B cell (primary cell): ENCODE measurements around the gene RXFP2.

ENCODE experiments used
- EZH2 ChIP-seq: IDR thresholded peaks from 2 replicates; pipeline ENCODE4 v1.6.1; 2012; ENCODE audit warnings: borderline replicate concordance, low read depth, mild to moderate bottlenecking, moderate library complexity, low read length; ENCODE audit not compliant: insufficient read depth, poor library complexity, severe bottlenecking
- TF ChIP-seq, protein P1 (sequence below): fragments of 200-600 bp; IDR thresholded peaks from one replicate; pipeline ENCODE4 v1.8.0; 2022; ENCODE audit warnings: antibody characterized with exemption, mild to moderate bottlenecking

DNA sequence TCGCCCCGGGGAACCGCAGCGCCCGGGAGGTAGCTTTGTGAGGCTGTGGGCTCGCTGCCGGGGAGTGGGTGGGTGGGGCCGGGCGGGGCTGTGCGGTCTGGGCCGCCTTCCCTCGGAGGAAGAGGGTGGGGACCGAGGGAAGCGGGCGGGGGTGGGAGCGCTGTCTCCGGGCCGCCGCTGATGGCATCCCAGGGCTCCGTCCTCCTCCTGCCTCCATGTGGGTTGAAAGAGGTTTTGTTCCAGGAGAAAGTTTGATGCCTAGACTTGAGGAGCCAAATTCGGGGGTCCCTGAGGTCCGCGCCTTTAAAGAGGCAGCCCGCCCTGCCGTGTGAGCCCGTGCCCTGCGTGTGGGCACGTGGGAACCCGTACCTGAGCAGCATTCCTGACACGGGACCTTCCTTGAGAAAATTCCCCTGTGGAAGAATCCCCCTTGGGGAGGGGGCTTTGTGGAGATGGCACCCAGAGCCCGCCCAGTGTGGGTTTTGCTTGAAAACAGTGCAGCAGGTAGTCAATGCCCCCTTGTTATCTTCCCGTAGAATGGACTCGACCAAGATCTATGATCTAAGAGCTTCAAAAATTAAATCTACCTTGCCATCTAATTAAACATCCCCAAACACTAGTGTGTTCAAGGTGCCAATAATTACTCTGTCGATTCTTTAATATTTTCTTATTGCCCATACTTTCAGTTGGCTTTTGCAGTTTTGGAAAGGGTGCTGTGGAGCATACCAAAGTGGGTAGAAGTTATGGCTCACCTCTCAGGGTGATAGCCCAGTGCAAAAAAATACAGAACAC is 107.8 kb downstream of the RXFP2 start:
- TF ChIP-seq, protein P1, sequence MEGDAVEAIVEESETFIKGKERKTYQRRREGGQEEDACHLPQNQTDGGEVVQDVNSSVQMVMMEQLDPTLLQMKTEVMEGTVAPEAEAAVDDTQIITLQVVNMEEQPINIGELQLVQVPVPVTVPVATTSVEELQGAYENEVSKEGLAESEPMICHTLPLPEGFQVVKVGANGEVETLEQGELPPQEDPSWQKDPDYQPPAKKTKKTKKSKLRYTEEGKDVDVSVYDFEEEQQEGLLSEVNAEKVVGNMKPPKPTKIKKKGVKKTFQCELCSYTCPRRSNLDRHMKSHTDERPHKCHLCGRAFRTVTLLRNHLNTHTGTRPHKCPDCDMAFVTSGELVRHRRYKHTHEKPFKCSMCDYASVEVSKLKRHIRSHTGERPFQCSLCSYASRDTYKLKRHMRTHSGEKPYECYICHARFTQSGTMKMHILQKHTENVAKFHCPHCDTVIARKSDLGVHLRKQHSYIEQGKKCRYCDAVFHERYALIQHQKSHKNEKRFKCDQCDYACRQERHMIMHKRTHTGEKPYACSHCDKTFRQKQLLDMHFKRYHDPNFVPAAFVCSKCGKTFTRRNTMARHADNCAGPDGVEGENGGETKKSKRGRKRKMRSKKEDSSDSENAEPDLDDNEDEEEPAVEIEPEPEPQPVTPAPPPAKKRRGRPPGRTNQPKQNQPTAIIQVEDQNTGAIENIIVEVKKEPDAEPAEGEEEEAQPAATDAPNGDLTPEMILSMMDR: no peak
- TF ChIP-seq EZH2: no peak
